UCSD-AML1 (cell line): Measurements from ENCODE around the gene ABI3BP.

ENCODE experiments used
- DNase-seq: peaks from one replicate; lab custom pipeline; 2025; ENCODE audit not compliant: unreplicated experiment; lab: John Stamatoyannopoulos, UW

ABI3BP gene

GRCh38 chr3:100780071-100780622 is 213.1 kb downstream of the ABI3BP start:
- DNase-seq = no peak

DNA sequence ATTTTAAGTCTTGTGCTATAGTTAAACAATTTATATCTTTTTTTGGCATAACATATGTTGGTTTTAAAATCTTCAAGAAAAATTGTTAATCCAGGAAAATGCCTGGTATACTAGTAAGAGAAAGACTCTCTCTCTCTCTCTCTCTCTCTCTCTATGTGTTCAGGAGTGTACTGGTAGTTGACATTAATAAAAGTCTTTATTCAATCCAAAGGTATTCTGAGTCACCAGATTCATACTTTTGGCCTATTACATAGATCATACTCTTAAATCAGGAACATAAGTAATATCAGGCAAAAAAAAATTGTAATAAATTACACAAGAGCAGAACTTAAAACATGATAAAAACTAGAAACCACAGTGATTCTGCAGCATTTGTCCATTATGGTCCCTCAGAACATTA is 213.7 kb downstream of the ABI3BP start:
- no peak for DNase-seq

DNA sequence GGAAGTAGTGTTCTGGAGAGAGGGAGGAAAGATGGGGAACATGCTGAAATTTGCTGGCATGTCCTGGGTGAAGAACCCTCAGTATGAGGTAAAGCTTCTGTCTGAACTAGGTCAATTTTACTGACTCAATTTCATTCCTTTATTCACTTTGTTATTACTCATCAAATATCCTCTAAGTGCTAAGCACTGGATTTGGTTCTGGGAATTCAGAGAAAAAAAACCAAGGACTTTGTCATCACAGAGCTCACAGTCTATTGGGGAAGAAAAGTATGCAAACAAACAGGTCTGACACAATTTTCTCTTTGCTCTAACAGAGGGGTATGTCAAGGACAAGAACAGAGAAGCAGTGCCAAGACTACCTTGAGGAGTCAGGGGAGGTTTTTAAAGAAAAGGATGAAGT is 215.9 kb downstream of the ABI3BP start:
- DNase-seq = no peak

DNA sequence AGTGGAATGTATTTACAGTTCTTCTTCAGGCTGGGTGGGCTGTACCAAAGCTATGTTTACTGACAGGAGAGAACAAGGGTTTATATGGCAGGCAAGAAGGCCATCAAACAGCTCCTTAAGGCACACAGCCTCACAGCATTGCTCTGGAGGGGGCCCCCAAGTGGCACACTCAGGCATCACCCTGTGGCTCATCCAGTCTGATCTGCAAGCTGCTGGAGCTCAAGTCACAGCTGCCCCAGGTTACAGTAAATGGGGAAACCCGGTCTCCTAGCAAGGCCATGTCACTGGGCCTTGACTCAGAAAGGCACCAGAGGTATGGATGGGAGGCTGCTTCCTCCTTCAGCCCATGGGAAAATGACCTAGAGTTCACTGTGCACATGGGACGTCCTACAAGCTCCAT is 216.5 kb downstream of the ABI3BP start:
- peak; percentile 13 for DNase-seq

- DNase-seq = no peak
Measured at GRCh38 chr3:100776097-100776729, 217.0 kb downstream of the ABI3BP start.

DNA sequence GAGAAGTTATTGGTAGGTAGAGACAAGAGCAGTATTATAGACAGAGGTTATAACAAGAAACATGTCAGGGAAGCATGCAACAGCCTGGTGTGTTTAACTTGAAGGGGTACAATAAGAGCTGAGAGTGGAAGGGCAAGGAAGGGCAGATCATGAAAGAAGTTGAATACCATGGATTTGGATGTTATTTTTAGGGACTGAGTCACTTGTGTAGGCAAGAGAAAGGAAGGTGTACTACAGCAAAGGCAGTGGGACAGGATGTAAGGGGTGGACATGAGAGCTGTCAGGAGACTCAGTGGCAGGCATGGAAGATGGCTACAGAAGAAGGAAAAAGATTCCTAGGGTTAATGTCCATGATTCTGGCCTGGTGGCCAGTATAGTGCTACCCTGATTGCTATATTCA is 217.6 kb downstream of the ABI3BP start:
- DNase-seq = no peak

DNA sequence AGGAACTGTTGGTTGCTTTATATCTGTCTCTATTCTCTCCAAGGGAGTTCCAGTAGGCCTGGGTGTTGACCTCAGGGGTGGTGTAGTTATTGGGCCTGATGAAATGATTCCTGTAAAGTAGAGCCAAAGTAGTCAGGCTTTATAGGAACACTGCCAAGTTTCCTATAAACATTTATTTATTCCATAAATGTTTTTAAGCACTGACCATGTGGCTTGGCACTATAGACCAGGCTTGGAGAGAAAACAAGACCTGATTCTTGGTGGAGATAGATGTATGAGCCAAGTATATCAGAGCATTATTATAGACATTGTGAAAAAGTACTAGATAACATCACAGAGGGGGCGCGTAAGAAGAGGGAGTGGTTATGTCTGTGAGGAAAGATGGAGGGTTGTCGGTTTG is 218.0 kb downstream of the ABI3BP start:
- no peak for DNase-seq

DNA sequence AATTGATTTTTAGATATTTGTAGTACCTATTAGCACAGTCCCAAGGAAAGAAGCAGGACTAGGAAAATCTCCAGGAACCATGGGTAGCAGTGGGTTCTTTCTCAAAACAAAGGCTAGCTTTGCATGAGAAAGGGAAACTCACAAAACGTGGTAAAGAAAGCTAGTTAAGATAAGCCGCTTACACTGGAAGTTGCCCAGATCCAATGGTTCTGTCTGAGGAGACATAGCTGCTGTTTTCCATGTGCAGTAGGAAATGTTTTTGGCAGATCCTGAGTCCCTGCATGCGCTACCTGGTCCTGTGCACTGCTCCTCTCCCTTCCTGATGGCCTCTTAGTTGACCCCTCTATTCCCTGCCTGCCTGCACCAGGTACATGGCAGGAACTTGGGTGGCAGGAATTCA is 223.5 kb downstream of the ABI3BP start:
- no peak for DNase-seq

- no peak for DNase-seq
Measured at GRCh38 chr3:100766069-100766468, 227.2 kb downstream of the ABI3BP start.

DNA sequence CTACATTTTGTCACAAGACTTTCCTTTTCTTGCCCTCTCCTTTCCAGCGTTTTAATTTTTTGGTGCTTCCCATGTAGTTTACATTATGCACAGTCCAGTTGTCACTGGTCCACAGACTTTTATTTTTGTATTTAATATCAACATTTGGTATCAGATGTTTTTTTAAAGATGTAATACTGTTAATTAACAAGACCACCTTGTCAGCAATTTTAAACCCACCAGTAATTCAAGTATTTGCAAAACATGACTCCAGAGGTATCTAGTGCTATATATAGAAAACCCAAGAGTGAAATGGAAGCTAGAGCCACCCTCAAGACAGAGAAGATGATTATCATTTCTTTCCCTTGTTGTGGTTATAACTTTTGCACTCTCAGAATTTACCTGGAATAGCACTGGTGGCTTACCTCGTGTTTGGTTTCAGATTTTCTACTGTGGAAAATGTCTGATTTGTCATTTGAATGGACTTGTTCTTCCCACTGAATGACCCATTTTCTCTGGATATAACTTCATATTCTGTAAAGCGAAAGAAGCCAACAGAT is 227.7 kb downstream of the ABI3BP start:
- DNase-seq = no peak

DNA sequence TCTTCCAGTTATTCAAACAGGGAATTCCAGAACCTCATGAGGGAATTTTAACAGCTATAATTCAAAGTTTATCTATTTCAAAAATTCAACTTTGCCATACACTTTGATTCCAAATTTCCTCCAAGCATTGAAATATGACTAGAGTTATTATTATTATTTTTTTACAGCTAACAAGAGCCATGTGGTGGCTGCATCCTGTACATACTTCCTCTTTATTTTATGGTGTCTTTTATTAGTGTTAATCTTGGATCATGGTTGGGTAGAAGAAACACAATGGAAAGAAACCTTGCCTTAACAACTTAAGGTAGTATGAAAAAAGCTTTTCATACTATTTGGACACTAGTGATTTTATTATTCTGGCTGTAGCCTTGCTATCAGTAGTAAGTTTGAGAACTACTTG is 231.3 kb downstream of the ABI3BP start:
- DNase-seq = no peak

DNA sequence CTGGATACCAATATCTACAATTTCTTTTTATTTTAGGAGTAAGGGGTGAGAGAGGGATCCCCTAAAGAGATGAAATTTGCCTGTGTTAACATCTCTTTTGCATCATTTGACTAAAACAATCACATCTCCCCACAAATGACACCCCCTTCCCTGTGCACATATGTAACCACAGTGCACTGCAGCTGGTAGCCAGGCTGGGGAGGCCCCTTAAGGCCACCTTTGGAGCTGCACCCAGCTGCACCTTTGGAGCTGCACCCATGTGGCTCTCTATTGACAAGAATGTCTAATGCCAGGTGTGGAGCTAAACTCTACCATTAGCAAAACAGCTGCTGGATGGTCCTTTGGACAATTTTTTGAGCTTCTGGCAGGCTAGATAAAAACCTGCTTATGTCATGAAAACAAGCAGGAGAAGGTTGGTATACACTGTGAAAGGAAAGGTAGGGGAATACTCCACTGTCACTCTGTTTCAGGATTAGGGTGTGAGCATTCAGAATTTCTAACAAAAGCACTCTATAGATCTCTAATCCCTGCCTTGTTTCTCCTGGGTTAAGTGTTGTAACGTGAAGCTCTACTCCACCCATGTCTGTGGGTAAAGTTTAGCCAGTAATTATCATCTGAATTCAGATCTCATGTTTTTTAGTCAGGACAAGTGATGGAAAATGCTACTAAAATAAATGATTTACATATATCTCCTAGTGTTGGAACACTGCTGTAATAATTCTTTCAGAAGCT is 231.8 kb downstream of the ABI3BP start:
- DNase-seq = peak; percentile 14

DNA sequence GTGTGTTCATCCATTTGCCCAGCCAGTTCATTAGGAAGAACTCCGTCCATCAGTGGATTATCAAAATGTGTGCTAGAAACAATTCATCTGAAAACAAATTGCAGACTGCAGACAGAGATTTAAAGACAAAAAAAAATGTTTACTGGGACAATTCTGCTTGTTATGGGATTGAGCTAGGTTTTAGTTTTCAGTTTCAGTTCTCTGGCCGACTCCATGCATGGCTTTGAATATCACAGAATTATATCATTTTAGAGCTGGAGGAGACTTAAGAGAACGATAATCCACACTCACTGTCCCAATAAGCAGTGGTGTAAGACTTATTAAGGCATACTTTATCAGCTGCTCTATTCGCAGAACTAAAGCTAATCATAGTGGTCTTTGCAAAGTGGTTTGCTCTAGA is 232.8 kb downstream of the ABI3BP start:
- DNase-seq = no peak

- DNase-seq = no peak
Measured at GRCh38 chr3:100759950-100760349, 233.3 kb downstream of the ABI3BP start.

DNA sequence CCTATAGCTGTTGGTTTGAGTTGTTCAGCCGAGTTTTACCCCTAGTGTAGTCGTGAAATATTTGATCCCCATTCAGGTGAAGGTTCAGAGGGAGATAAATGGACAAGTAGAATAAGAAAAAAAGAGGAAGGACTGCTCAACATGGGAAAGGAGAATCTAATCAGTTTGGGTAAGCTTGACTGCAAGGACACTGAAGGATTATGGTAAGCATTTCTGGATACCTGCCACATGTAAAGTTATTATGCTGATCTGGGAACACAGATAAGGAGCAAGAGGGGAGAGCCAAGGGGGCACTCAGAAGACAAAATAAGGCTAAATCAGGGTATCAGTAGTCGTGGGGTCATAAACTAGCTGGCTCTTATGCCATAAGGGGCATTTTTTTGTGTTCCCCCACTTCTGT is 234.1 kb downstream of the ABI3BP start:
- DNase-seq = no peak

- no peak for DNase-seq
Measured at GRCh38 chr3:100756441-100756840, 236.8 kb downstream of the ABI3BP start.

- no peak for DNase-seq
Measured at GRCh38 chr3:100754563-100755334, 238.5 kb downstream of the ABI3BP start.

DNA sequence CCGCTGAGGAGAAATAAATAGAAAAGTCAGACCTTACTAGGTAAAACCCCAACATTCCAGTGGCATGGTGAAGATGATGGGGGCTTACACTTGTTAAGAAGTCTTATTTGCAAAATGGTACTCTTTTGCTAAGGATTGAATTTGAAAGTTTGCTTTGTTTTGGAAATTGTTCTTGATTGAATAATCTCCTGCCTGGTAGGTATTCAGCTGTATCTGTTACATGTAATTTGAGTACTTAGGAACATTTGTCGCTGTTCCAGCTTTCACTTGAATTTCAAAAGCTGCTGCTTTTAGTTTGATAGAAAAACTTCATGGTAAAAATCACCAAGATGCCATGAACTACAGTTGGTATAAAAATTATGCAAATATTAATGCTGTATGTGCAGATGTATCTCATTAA is 239.4 kb downstream of the ABI3BP start:
- DNase-seq = no peak

- no peak for DNase-seq
Measured at GRCh38 chr3:100748967-100749366, 244.3 kb downstream of the ABI3BP start.

DNA sequence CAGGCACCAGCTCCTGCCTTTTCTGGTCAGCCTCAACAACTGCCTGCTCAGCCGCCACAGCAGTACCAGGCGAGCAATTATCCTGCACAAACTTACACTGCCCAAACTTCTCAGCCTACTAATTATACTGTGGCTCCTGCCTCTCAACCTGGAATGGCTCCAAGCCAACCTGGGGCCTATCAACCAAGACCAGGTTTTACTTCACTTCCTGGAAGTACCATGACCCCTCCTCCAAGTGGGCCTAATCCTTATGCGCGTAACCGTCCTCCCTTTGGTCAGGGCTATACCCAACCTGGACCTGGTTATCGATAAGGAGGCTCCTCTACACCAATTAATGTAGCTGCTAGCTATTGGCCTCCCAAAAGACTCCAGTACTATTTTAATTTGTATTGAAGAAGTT is 245.0 kb downstream of the ABI3BP start:
- no peak for DNase-seq

DNA sequence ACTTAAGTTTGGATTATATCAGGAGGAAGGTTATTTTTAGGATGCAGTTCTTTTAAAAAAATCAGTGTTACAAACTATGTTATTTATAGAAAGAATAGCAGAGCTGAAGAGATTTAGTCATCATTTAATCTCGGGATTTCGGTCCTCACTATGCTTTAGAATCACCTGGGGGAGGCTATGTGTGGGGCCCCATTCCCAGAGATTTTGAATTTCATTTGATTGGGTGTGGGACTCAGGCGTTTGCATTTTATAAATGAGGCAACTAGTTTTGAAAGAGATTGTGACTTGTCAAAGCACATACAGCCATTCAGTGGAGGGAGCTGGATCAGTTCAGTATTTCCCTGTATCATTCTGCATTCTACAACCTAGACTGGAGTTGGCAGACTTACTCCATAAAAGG is 247.1 kb downstream of the ABI3BP start:
- DNase-seq = no peak

DNA sequence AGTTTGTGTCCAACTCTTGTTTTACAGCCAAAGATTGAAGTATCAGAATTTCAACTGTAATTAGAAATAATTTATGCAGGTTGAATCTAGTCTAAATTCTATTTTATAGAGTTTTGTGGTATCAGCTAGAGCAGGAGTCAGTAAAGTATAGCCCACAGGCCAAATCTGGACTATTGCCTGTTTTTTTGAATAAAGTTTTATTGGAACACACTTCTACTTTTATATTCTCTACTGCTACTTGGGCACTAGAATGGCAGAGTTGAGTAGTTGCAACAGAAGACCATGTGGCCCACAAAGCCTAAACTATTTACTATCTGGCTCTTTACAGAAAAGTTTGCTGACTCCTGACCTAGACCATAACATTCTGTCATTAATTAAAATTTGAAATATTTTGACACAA is 247.6 kb downstream of the ABI3BP start:
- DNase-seq = no peak
